Measurements from ENCODE around the gene TMEM132D. TPM values are rescaled to one million over a fixed set of nuclear protein-coding genes. Genes with fewer than 3 reads are reported as not detected.

Gene TMEM132D
- total and polyA plus RNA-seq, 2 donors (not counting 3 experiments of a cell fraction or from before 2014, with no cell fraction given) = not detected

DNA sequence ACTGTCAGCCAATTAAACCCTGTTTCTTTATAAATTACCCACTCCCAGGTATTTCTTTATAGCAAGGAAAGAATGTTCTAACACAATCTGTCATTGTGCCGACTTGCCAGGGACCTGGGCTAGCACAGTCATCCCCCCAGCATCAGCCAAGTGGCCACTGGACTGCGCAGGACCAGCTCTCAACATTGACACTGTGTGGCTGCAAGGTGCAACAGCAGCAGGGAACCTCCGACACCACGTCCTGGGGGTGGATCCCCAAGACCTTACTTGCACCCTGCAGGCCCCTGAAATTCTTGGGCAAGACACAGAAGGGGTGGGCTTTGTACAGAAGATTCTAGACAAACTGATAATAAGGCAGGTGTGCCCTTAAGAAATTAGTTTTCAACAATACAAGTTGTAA is 741.0 kb downstream of the TMEM132D start:
- Histone ChIP-seq H3K9ac (replicated peaks; ENCODE audit: extremely low read depth, insufficient read depth, low read length) (no peak overlapping the region), H4K20me1 (replicated peaks; ENCODE audit: control insufficient read depth, extremely low read depth, insufficient read depth, low read length) (no peaks in the 10 kb centered on the region), H3K79me2 (ENCODE audit: control insufficient read depth, insufficient read depth, low read length) (no peaks in the 10 kb centered on the region), H3K9me1 (replicated peaks; ENCODE audit: control insufficient read depth, extremely low read depth, insufficient read depth, low read length) (no peaks in the 10 kb centered on the region), H3K4me2 (ENCODE audit: insufficient read depth, low read length) (no peak overlapping the region), H3K27ac (ENCODE audit: insufficient read depth, low read depth, low read length) (no peak overlapping the region), H3K4me3 (replicated peaks in 1 of 3; ENCODE audit: insufficient read depth in 1 of 3, low read depth in 1 of 3, low read length in 3 of 3) (no peak overlapping the region), H3K36me3 (ENCODE audit: control insufficient read depth in 2 of 2, extremely low read depth in 1 of 2, insufficient read depth in 2 of 2, low read length in 2 of 2) (no peaks in the 10 kb centered on the region), H3K27me3 (ENCODE audit: control insufficient read depth in 2 of 2, insufficient read depth in 2 of 2, low read length in 2 of 2) (no peaks in the 10 kb centered on the region), H2AFZ (ENCODE audit: low read depth, low read length) (no peak overlapping the region), H3K4me1 (ENCODE audit: control insufficient read depth, extremely low read depth, insufficient read depth, low read length) (no peaks in the 10 kb centered on the region), H3K9me3 (replicated peaks; ENCODE audit: control insufficient read depth, insufficient read depth, low read length) (peaks cover 7% of the 10 kb centered on the region)
- no peak for DNase-seq (ENCODE audit: low read depth, low spot score)
- dilution Hi-C loops (cut with MboI; ENCODE audit: extremely low pct_ligation_motif_present, low sequenced_read_pairs) (no loop called here), intact Hi-C loops (cut with micrococcal nuclease) (no loop called here)
- no peak for TF ChIP-seq EZH2 (IDR thresholded peaks at IDR 0.05; ENCODE audit: borderline replicate concordance, low read depth, low read length, severe bottlenecking)
- TF ChIP-seq POLR2A (IDR thresholded peaks at IDR 0.05; ENCODE audit: low read depth, low read length) = no peak
- TF ChIP-seq FOS (IDR thresholded peaks at IDR 0.05; ENCODE audit: borderline replicate concordance, insufficient read depth, low read length) = no peak
- no peak for TF ChIP-seq POLR2AphosphoS5 (IDR thresholded peaks at IDR 0.05; ENCODE audit: insufficient read depth, low read depth, low read length)
- no peak for FAIRE-seq
- ChIA-PET POLR2A (no interaction called here), CTCF (no interaction called here)
- BruUV-seq (replicated peaks) = no TSS peak

- Histone ChIP-seq H3K9me1 (replicated peaks; ENCODE audit: control insufficient read depth, extremely low read depth, insufficient read depth, low read length) (no peaks in the 10 kb centered on the region), H3K9ac (replicated peaks; ENCODE audit: extremely low read depth, insufficient read depth, low read length) (no peak overlapping the region), H3K79me2 (ENCODE audit: control insufficient read depth, insufficient read depth, low read length) (no peaks in the 10 kb centered on the region), H3K4me2 (ENCODE audit: insufficient read depth, low read length) (no peak overlapping the region), H3K27ac (ENCODE audit: insufficient read depth, low read depth, low read length) (no peak overlapping the region), H3K27me3 (ENCODE audit: control insufficient read depth in 2 of 2, insufficient read depth in 2 of 2, low read length in 2 of 2) (no peaks in the 10 kb centered on the region), H3K4me1 (ENCODE audit: control insufficient read depth, extremely low read depth, insufficient read depth, low read length) (no peaks in the 10 kb centered on the region), H4K20me1 (replicated peaks; ENCODE audit: control insufficient read depth, extremely low read depth, insufficient read depth, low read length) (no peaks in the 10 kb centered on the region), H2AFZ (ENCODE audit: low read depth, low read length) (no peak overlapping the region), H3K4me3 (replicated peaks in 1 of 3; ENCODE audit: insufficient read depth in 1 of 3, low read depth in 1 of 3, low read length in 3 of 3) (no peak overlapping the region), H3K36me3 (ENCODE audit: control insufficient read depth in 2 of 2, extremely low read depth in 1 of 2, insufficient read depth in 2 of 2, low read length in 2 of 2) (no peaks in the 10 kb centered on the region), H3K9me3 (replicated peaks; ENCODE audit: control insufficient read depth, insufficient read depth, low read length) (peaks cover 5% of the 10 kb centered on the region)
- TF ChIP-seq GATA2 (IDR thresholded peaks at IDR 0.05; ENCODE audit: insufficient read depth, insufficient read length, low read depth, low read length) (no peak), MYC (IDR thresholded peaks at IDR 0.05; ENCODE audit: low read depth, low read length) (no peak), POLR2AphosphoS5 (IDR thresholded peaks at IDR 0.05; ENCODE audit: insufficient read depth, low read depth, low read length) (no peak), JUN (IDR thresholded peaks at IDR 0.05; ENCODE audit: borderline replicate concordance, insufficient read depth, insufficient read length, low read depth) (no peak), FOS (IDR thresholded peaks at IDR 0.05; ENCODE audit: borderline replicate concordance, insufficient read depth, low read length) (no peak), CTCF (IDR thresholded peaks at IDR 0.05; ENCODE audit: extremely low read depth in 1 of 2, insufficient read depth in 1 of 2, low read depth in 1 of 2, low read length in 2 of 2) (no peak), EZH2 (IDR thresholded peaks at IDR 0.05; ENCODE audit: borderline replicate concordance, low read depth, low read length, severe bottlenecking) (no peak), MAX (IDR thresholded peaks at IDR 0.05; ENCODE audit: insufficient read depth, insufficient read length) (no peak), POLR2A (IDR thresholded peaks at IDR 0.05; ENCODE audit: low read depth, low read length) (no peak)
- no TSS peak for BruUV-seq (replicated peaks)
- CTCF ChIA-PET = no interaction called here
- FAIRE-seq (no peak), DNase-seq (ENCODE audit: low read depth, low spot score) (no peak)
- dilution Hi-C loops (cut with MboI; ENCODE audit: extremely low pct_ligation_motif_present, low sequenced_read_pairs) (no loop called here), intact Hi-C loops (cut with micrococcal nuclease) (no loop called here)
- POLR2A ChIA-PET = no interaction called here
Measured at GRCh38 chr12:129161511-129161910, 742.3 kb downstream of the TMEM132D start.
